CD4-positive, alpha-beta T cell treated with Interleukin-17A for 1 hour (primary cell): ENCODE results near the gene TMEM163.

ENCODE experiments used
- DNase-seq: peaks from one replicate; pipeline ENCODE4 v3.0.0-alpha.2; 2020

The TMEM163 gene

DNA sequence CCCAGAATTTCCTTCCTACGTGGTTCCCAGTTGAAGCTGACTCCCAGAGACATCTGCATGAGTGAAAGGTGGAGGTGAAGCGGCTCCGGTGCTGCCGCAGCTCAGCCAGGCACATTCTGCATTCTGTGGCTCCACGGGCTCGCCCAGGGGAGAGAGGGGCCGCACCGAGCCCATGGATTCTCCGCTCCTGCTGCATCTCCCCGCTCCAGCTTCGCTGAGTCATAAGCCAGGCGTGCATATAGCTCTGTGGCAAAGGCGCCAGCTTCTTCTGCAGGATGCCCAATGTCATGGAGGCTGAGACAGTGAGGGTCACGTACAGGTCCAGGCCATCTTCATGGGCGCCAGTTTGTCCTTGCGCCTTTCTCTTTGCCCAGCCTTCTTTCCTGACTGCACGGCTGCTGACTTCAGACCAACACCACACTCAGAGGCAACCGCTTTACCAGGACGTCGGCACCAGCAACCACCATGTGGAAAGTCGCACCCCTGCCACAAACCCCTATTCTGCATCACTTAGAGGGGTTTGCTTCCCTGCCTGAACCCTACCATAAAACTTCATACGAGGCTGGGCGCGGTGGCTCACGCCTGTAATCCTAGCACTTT lies 249.2 kb downstream of the TMEM163 start:
- DNase-seq = no peak

DNA sequence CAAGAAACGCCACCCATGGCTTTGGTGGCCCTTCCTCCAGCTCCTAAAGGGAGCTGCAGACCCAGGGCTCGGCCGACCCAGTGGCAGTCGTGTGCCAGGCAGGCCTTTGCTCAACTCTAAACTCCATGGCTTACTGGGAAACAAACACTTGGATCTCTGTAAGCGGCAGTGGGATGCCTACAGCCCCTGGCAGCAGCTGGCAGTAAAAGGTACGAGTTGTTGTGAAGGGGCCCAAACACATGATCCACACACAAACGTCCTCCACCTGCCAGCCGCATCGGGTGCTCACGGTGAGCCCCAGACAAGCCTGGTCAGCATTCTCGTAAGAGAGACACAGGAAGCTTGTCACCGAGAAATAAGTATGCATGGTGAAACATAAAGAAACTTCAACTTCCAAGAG lies 250.0 kb downstream of the TMEM163 start:
- DNase-seq = no peak

DNA sequence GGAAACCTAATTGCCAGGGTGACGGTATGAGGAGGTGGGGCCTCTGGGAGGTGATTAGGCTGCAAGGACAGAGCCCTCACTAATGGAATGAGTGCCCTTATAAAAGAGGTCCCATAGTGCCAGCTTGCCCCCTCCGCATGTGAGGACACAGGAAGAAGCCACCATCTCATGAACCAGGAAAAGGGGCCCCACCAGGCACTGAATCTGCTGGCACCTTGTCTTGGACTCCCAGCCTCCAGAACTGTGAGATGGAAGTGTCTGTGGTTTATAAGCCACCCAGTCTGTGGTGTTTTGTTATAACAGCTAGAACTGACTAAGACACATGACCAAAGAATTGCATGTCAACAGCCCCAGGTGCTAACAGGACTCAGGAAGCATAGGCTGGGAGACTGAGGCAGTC lies 250.6 kb downstream of the TMEM163 start:
- no peak for DNase-seq

DNA sequence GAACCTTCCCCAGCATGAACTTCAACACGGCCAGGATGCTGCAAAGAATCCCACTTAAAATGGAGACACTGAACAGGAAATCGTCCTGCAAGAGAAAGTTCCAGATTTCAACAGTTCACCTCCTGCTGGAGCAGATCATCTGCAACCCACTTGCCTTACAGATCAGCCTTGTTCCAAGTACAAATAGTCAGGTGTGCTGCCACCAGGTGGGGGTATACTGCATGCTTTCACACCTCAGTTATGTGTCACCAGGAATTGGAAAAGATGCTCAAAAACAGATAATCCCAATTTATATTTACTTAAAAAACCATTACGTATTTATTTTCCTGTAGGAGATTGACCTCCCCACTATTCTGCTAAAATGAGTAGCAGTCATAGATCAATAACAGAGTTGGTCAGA lies 252.7 kb downstream of the TMEM163 start:
- DNase-seq = peak; percentile 37

DNA sequence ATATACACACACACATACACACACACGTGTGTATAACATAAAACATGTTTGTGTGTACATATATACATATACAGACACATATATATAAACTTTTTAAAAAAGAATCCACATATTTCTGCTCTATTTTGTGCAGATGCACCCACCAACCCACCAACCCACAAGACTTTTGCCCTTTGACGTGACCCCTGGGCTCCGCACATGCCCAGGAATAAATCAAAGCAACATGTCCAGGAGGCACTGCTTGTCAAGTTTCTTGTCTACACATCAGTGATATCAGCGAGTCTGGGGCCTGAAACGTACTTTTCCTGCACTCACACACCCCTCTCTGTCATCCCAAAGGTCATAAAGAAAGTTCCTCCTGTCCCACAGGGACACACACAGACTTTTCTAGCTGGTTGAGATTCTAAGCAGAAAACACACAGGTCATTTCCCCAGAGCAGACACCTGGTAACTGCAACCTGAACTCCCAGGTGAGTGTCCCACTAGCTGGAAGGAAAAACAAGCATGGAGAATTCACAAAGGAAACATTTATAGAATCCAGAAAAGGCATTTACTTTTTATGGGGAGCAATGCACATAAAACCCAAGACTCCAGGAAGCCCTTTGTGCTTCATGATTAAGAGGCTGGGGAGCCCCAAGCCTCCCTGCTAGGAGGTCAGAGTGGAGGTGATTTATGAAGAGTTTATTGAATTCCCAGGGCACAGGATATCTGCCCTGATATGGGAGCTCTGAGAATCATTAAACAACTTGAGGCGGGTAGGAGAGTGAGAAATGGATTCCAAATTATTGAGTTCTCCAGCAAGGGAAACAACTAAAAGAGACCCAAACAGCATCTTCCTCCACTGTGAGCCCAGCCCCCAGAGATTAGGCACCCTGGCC lies 253.3 kb downstream of the TMEM163 start:
- DNase-seq = no peak

DNA sequence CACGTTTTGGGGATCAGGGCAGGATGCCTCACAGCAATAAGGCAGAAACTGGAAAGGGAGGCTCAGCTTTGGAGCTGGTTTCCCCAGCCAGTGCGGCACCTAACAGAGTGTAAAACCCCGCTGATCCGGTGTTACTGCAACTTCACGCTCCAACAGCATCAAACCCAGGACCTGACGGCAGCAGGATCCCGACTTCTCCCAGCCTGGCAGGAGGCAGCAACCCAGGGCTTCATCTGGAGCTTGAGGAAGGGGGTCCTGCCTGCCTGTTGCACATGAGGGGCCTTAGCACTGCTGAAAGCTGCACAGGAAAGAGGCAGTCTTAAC lies 255.1 kb downstream of the TMEM163 start:
- DNase-seq = no peak

DNA sequence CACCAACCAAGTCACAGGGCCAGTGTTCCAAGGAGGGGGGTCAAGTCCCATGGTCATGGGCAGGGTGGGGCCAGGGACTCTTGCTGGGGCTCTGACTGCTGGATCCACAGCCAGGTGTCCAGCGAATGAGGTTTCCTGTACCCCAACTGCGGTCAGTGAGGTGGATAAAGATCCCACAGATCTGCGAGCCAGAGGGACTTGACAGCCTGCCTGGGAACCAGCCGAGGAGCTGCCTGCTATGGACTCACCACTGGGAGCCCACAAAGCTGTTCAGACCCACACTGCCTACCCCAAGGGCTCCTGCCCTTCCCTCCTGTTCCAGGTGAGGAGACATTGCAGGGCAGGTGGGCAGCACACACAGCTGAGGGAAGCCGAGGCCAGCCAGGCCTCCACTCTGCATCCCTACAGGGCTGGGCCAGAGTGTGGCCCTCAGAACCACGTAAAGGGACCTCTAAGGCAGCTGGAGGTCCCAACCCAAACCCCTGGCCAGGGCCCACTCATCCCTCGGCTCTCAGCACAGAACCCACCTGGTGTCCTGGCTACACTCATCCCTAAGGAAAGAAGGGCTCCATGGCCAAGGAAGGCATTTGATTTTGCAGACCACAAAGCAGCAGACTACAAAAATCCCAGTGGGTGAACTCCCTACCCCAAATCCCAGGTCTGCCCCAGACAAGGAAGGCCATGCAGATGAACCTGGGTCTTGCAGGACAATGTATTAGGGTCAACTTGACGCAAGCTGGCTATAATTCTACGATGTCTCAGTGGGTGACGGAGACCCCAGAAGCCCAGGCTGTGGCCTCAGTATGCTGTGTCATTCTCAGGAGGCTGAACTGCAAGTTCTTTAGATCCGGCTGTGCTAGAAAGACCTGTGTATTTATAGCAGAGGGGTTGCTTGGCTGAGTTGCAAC lies 255.8 kb downstream of the TMEM163 start:
- DNase-seq = no peak

DNA sequence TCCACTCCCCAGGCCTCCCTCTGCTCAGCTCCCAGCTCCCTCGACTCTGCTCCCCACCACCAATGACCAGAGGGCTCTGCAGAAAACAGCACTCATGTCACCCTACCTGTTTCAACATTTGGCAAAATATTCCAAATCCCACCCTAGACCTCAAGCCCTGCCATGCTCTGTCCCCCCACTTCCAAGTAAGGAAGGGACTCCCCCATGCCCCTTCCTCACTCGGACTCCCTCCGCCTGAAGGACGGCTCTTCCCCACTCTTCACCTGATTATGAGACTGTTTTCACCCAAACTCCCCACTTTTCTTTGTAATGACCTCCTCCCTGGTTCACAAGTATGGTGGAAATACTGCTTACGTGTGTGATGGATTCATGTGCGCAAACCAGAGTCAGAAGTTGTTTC lies 256.5 kb downstream of the TMEM163 start:
- no peak for DNase-seq

DNA sequence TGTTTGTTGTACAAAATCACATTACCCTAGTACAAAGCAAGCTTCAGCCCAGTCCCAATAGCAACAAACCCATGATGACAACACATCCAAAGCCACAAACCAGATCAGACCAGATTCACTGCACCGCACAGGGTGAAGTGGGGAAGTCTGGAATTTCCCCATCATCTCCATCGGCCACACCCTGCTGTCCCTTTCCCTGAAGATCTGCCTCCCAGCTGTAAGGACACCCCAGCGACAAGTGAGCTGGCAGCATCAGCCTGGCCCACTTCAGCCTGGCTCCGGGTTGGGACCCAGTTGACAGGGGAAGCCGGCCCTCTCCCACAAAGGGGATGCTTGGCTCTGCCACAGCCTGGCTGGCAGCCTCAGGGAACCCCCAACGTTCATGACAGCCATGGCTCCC lies 257.3 kb downstream of the TMEM163 start:
- DNase-seq = no peak

DNA sequence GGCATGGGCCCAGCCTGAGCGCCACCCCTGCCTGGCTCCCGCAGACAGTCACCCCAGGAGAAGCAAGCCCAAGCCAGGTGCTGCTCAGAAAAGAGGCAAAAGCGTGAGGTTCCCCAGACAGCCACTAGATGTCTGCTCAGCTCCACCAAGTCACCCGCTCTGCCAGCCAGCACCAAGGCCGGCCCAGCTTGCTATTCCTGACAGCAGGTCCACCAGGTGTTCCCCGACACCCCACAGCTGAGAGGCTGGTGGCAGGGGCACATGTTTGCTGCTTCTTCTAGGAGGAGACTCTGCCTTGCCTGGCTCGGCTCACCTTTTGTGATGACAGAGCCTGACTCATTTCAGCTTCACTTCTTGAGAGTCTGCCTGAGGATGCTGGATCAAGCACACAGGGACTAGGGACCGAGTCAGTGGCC lies 258.2 kb downstream of the TMEM163 start:
- DNase-seq = peak; percentile 39

DNA sequence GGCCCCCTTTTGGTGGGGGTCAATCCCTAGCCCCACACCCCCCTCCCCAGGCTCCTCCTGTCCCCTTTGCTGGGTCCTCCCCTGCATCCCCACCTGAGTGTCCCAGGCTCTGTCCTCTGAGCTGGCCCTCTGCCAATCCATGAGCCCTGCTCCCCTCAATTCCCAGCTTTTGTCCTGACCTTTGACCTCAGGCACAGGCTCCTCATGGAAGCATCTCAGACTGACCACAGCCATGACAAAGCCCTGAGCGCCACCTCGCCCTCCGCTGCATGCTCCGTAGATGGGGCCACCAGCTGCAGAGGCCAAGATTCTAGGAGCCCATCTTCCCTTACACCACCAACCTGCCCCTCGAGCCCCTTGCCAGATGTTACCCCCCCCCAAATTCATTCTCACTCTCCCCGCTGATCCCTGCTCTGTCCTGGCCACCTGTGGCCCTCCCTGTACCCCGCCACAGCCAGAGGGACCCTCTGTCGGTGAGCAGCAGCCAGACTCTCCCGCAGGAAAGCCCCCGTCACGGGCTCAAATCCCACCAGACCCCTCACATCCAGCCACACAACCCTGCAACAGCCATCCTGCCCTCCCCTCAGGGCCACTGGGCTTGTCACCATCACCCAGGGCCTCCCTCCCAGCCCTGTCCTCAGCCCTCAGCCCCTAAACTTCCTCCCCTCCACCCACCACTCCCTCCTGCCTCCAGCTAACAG lies 258.9 kb downstream of the TMEM163 start:
- DNase-seq = no peak

DNA sequence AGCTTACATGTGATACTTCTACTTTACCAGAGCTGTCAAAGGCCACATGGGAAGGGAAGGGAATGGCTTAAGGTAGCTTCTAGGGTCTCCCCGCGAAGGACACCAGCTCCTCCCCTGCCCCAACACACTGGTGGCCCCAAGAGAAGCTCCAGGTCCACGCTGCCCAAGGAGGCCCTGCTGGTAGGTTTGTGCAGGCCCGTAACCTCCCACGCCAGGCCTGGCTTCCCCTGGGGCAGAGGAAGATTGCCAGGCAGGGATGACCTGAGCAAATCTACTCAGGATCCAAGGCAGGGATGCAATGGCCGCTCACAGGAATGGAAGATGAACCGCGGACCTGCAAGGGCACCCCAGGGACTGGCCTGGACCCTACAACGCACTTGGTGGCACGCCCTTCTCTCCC lies 259.9 kb downstream of the TMEM163 start:
- no peak for DNase-seq

DNA sequence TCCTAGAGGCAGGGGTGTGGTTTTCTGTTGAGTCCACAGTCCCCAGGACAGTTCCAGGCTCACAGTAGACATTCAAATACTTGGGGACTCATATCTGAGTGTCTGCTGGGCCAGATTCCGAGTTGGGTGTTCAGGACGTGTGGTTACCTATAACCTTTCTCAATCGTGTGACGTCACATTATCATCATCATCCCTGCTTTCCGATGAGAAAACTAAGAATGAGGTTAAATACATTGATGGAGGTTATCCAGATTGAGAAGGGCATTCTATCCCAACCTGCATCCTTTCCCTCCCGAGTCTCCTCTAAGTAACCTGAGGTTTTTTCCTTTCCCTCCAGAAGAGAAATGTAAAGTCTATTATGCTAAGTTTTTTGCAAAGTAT lies 260.3 kb downstream of the TMEM163 start:
- no peak for DNase-seq

DNA sequence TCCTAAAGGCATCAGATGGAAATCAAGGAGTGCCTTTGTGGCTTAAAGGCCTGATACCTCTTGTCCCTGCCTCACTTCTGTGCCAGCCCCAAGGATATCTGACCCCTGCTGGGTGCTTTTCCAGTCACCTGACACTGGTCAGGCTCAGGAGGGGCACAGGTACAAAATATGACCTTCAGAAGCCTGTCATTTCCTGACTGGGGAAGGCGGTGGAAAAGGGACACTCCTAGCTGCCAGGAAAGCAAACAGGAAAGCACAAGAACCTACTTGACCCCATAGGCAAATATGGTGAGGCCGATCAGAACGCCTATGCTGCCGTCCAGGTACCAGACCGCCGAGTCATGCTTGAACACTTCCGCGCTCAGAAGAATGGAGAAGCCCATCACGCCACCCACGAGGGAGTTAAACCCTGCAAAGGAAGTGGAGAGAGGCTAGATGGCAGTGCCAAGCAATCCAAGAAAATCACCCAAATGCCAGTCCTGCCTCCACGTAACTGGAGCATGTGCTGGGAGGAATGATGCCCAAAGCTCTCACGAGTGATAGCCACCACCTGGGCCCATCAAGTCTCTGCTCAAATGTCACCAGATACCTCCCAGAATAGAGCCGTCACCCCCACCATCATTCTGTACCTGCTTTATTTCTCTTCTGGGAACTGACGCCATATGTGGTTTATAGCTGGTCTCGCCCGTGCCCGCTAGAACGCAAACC lies 260.9 kb downstream of the TMEM163 start:
- no peak for DNase-seq

DNA sequence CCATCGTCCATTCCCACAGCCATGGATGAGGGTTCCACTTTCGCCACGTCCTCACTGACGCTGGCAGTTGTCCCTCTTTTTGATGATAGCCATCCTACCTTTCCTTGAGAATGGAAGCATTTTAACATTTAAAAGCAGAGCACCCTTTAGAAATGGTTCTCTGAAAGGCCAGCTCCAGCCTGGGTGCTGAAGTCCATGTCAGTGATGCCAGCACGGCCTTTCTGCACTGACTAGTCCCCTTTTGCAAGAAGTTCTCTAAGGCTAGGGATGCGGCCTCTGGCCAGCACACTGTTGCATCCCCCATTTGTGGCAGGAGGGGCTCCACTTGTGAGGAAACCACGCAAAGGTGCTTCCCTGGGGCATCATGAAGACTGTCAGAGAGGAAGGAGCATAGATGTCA lies 261.4 kb downstream of the TMEM163 start:
- DNase-seq = no peak

DNA sequence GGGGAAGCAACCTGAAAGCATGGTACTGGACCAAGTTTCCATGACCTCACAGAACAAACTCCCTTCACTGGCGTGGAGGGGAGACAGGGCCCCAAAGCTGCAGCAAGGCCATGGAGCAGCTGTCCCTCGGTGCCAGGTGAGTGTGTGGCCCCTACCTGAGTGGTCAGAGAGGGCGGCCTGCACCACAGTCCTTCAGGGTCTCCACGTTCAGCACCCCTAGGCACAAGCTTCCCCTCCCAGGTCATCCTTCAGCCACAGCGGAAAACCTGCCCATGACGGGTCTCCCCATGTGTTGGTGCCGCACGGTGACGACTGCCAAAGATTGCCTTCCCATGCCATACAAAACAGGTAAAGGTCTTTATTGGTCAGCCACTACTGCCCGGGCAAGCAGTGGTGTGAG lies 263.4 kb downstream of the TMEM163 start:
- DNase-seq = no peak

DNA sequence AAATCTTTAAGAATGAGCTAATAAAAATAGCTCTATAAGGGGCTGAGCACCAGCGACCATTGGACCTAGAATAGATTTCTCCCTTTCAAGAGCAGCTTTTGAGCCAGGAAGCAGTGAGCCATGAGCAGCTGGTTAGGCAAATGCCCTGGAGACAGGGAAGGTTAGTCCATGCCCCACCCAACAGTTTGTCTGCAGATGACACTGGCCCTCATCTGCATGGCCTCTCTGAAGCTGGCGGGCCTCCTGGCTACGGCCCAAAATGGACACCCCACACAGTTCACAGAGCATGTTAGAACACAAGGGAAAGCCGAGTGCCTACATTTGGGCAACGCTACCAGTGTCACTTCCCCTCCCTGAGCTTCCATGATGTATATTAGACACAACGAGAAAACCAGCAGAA lies 263.9 kb downstream of the TMEM163 start:
- no peak for DNase-seq

DNA sequence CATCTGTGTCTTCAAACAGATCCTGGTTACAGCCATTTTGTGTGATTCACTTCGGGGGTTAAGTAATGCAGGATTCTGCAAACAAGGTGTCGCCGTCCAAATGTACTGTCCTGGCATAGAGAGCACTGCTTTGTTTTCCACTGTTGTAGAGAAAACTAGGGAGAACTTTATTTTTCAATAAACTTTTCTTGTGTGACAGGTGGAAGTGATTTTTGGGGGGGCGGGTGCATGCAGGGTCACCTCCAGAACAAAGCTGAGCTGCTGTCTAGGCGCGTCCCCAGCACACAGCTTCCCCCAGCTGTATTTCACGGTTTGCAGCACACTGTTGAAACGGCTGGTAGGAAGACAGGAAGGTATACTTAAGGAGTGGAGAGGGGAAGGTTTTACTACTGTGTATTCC lies 264.4 kb downstream of the TMEM163 start:
- DNase-seq = no peak

DNA sequence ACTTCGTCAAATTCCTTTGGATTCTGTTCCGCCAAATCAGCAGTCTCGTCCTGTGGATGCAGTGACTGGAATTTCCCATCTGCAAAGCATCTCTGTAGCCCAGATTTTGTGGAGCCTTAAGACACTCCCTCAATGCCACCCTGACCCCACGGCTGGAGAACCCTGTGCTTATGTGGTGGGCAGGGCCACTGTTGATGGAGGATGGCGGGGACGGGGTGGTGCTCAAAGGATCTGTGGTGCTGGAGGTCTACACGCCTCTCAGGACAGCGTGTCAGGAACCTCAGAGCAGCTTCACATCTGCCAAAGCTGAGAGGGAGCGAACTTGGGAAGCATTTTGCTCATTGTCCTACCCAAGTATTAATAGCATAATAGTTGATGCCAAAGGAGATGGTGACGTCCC lies 264.8 kb downstream of the TMEM163 start:
- DNase-seq = no peak

DNA sequence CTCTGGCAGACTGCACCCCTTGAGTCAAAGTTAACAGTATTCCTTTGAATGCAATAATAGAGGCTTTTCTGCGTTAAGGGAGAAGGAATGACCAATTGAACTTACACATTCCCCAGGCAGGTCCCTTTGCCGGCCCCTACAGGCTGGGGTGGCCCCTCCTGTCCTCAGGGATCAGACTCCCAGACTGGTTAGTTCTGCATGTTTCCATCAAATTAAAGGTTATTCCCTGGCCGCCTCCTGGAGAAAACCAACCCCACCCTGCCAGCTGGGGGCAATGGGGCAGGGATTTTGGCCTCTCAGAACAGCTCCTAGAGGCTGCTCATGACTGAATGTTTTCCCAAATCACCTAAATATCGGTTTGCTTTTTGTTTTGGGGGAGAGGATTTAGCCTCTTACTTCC lies 265.3 kb downstream of the TMEM163 start:
- DNase-seq = no peak

DNA sequence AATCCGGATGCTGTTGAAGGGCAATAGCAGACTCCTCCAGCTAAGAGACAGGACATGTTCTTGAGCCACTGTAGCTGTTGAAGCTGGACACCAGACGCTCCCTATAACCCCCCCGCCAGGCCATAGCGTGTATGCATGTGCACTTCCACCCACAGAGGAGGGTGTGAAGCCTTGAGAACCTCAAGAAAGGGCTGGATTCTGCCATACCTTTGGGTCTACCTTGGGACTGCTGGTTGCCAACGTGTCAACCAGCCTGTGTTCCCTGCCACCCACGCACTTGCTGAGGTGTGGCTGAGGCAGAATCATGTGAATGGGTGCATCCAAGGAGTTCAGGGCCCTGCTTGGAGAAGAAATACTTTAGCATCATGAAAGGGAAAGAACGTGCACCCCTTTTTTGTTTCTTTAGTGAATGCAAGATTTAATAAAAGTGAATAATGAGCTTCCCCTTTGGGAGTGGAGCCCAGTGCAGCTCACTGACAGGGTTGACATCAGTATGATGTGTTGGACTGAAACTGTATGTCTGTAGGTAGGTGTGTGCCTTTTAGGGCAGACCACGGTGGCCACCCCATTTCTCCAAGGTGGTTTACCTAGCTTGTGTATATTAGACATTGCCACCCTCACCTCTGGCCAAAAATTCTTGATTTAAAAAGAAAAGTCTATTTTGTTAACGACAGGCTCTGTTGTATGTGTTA lies 266.6 kb downstream of the TMEM163 start:
- no peak for DNase-seq

DNA sequence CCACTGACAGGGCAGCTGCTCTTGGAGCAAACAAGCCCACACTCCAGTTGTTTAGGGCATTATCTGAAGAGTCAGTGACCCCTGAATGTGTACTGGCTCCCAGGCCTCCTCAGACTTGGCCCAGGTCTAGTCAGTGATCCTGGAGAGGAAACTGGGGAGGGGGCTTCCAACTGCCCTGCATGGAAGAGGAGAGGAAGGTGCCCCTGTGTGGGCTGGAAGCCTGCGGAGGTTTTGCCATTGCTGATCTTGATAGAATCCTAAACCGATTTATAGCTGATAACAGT lies 267.5 kb downstream of the TMEM163 start:
- DNase-seq = no peak
